ENCODE data around the gene USHBP1.

- no peak for TF ChIP-seq CTCF (IDR thresholded peaks at IDR 0.05)
- TF ChIP-seq EZH2 (IDR thresholded peaks at IDR 0.05) = no peak
Observed at GRCh38 chr19:17232258-17232657, 32.3 kb downstream of the USHBP1 start.
